ENCODE results near the gene RASIP1.

DNA sequence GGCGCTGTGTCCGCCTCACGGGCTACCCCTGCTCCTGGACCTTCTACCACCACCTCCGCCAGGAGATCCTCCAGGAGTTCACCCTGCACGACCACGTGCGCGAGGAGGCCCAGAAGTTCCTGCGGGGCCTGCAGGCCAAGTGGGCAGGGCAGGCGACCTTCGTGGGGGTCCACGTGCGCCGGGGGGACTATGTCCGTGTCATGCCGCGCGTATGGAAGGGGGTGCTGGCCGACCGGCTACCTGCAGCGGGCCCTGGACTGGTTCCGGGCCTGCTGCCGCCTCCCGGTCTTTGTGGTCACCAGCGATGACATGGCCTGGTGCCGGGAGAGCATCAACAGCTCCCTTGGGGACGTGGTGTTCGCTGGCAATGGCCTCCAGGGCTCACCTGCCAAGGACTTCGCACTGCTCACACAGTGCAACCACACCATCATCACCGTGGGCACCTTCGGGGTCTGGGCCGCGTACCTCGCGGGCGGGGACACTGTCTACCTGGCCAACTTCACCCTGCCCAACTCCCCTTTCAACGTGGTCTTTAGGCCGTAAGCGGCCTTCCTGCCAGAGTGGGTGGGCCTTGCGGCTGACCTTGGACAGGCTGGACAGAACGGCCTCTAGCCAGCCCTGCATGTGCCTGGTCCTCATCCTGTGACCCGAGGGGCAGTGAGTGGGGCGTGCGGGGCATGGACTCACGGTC, 59.8 kb downstream of the RASIP1 start:
- TF ChIP-seq CTCF (conservative IDR thresholded peaks at IDR 0.05; ENCODE audit: low read depth, low read length) (no peak), EZH2 (IDR thresholded peaks at IDR 0.05; ENCODE audit: low read length, unreplicated experiment) (no peak)

Measured in PC-3 (cell line).